ENCODE measurements around the gene MAIP1.

MAIP1 gene

DNA sequence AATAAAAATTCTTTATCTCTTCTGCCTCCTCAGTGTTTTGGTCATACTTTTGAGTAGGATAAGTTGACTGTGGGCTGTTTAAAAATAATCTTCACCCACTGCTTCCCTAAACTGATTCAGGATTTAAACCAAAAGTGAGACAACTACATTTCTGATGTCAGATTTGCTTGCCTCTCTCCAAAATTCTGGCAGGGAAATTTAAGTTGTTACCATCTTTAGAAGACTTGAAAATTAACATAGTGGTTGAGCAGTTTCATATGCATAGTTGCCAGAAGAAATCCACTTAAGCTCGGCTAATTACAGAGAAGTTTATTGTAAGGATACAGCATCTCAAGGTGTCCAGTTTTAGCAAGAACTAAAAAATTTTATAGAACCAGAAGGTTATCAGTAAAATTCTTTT is 57.0 kb downstream of the MAIP1 start:
- H3K27ac Mint-ChIP-seq = no peak overlapping the region
- DNase-seq (no peak), ATAC-seq (replicated peaks) (no peak)
- peaks cover 5 to 21% of the 10 kb centered on the region in 2 donors for H3K27me3 Mint-ChIP-seq
- no peaks in the 10 kb centered on the region for H3K4me1 Mint-ChIP-seq (ENCODE audit: low read depth in 2 of 2)
- H3K4me3 Mint-ChIP-seq = no peak overlapping the region
- no peaks in the 10 kb centered on the region for H3K9me3 Mint-ChIP-seq
- peaks cover 4% of the 10 kb centered on the region for H3K36me3 Mint-ChIP-seq (ENCODE audit: insufficient read depth)
